HG02588 (cell line): ENCODE measurements around the gene PTRHD1.
"Not testable (repeated sequence)": the region's sequence is repeated elsewhere in the genome, so short reads cannot be mapped to it uniquely, and the experiment has no call there.

ENCODE experiments used
- ATAC-seq: cut with Tn5 transposase; IDR thresholded peaks from one replicate; pipeline ENCODE4 v1.9.1; 2021; ENCODE audit warnings: mild to moderate bottlenecking, moderate library complexity; ENCODE audit not compliant: unreplicated experiment

PTRHD1 gene, protein sequence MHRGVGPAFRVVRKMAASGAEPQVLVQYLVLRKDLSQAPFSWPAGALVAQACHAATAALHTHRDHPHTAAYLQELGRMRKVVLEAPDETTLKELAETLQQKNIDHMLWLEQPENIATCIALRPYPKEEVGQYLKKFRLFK

DNA sequence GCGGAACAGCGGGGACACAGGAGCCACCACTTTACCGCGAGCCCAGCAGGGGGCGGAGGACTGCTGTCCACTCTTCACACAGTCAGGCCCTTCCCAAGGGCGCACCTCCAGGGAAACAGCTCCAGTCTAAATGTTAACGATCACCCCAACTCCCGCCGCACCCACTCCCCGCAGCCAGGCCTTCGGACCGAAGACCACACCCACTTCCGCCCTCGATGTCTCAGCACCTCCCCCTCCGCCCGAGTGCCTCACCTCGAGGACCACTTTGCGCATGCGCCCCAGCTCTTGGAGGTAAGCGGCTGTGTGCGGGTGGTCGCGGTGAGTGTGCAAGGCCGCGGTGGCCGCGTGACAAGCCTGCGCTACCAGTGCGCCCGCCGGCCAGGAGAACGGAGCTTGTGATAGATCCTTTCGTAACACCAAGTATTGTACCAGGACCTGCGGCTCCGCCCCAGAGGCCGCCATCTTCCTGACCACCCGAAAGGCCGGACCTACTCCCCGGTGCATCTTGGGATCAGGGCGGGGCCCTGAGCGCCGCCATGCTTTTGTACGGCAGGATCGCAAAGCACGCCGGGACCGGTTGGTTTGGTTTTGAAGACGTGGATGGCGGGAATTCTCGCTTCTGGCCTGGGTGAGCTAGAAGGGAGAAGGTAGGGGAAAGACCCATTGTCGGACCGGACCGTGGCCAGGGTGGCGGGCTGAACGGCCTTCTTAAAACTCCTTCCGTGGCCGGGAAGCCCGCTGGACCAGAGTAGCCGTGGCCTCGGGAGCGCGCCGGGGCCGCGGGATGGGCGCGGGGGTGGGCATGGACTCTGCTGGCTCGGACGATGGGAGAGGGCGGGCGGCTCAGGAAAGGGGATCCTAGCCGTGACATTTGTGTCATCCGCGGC is at the start of gene PTRHD1, which contains the start of gene CENPO:
Gene PTRHD1 (minus strand): TSS at position 518 of the 887 bp plus-strand sequence. CDS start 14 bp downstream, at position 504.
Gene CENPO (plus strand): TSS at position 552 of the 887 bp plus-strand sequence. CDS start 495 bp downstream, outside the sequence.
- ATAC-seq: peak; percentile 95

DNA sequence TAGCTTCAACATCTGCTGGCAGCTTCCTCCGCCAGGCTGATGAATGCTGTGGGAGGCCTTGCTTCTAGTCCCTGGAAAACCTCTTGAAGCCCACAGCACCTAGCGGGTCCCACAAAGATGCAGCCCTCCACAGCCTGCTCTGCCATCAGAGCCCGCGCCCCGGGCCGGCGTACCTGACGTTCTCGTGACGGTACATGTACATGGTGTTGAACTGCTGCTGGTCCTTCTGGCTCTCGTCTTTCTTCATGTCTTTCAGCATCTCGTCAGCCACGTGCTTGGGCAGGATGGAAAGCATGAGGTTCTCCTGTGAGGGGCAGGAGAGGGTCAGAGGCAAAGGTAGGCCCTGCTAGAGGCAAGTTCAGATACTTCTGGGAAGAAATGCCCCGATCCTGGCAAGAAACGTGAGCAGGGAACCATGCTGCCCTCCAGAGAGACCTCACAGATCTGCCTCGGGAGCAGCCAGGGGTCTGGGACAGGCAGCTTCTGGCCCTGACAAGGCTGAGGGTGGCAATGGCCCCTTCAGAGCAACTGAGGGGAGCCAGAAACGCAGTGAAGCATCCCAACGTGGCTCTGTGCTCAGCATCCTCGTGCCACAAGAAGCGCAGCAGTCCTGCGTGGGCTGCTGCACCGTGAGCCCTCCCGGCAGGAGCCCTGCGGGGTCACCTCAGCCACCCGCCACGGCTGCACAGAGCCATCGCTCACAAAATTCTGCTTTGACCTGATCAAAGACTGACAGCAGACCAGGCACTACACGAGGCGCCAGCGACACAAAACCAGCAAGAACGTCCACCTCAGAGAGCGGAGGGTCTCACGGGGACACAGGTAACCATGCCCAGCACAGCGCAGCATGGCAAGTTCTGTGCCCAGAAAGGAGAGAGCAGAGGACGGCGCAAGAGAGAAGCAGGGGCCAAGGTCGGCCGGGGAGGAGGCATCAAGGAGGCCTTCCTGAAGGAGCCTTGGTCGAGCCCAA is 49.2 kb upstream of the PTRHD1 start:
- no peak for ATAC-seq

GRCh38 chr2:24840962-24841945 is 48.1 kb upstream of the PTRHD1 start:
- no peak for ATAC-seq

GRCh38 chr2:24840164-24840869 is 47.1 kb upstream of the PTRHD1 start:
- ATAC-seq: no peak

GRCh38 chr2:24839729-24840128 is 46.5 kb upstream of the PTRHD1 start:
- no peak for ATAC-seq

- no peak for ATAC-seq
Observed at GRCh38 chr2:24838541-24838940, 45.4 kb upstream of the PTRHD1 start.

DNA sequence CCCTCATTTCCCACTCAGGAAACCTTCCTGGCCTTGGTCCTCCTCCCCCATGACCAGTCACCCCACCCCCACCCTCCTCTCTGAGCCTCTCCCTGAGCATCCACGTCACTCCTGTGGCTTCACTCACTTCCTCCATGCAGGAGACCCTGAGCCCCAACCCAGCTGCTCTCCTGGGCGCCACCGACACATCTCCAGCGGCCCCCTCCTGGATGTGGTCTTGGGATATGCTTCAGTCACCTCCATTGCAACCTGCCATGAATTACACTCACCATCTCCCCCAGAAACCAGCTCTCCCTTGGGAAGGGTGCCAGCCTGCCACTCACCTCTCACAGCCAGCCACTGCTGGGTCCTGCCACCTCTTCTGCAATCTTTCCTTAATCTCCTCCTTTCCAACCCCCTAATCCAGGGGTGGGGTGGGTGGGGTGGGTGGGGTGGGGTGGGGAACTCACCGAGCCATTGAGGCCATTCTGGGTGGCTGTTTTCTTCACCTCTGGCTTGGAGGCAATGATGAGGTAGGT is 44.9 kb upstream of the PTRHD1 start:
- ATAC-seq: no peak

GRCh38 chr2:24836706-24837105 is 43.5 kb upstream of the PTRHD1 start:
- ATAC-seq: no peak

GRCh38 chr2:24836206-24836605 is 43.0 kb upstream of the PTRHD1 start:
- no peak for ATAC-seq

- ATAC-seq: not testable (repeated sequence)
Observed at GRCh38 chr2:24835411-24835810, 42.2 kb upstream of the PTRHD1 start.

DNA sequence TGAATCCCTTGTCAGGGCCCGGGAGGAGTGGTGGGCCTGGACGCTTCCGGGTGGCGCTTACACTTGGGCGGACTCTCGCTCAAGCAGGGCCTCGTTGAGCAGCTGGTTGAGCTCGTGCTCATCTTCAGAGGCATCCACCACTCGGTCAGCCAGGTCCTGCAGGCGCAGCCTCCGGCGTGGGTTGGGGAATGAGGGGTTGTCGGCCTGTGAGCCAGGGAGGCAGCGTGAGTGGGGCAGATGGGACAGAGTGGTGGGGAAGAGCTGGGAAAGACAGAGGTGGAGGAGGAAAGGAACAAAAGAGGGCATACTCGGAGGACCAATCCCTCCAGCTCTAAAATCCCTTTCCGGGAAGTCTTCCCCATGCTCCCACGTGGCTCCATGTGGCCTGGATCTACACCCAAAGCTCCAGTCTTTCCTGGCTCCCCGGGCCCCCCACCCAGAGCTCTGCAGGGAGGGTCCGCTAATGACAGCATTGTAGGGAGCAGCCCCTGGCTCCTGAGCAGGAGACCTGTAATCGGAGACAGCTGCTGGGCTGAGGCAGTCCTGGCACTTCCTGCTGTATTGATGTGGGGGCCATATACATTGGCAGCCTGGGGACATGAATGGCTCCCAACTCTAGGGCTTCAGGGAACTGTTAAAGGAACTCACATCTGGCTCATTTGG is 41.7 kb upstream of the PTRHD1 start:
- no peak for ATAC-seq

GRCh38 chr2:24833821-24834732 is 40.9 kb upstream of the PTRHD1 start:
- ATAC-seq: no peak

DNA sequence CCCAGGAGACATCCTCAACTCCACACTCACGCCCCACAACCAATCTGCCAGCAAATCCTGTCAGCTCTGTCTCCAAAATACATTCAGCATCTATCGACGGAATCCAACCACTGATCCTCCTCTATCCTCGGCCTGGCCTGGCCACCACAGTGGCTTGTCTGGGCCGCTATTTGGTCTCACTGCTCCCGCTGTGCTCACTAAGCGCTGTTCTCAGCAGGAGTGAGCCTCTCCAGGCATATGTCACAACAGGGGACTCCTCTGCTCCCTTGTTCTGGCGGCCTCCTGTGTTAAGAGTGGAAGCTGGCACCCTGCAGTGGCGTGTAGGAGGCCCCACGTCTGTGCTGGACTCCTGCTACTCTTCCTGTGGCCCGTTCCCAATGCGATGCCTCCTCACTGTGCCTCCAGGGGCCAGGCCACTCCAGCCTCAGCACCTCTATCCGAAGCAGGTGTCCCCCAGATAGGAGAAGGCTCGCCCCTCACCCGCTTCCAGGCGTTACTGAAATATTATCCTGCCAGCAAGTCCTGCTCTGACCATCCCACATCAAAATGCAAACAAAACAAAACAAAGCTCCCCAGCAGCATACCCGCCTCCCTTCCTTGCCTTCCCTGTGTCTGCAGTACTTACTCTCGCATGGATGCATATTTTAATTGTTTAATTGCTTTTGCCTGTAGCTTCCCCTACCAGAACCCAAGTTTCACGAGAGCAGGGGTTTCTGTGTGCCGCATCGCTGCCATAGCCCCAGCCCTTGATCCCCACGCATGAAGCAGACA is 39.9 kb upstream of the PTRHD1 start:
- ATAC-seq: no peak

GRCh38 chr2:24832521-24832920 is 39.3 kb upstream of the PTRHD1 start:
- ATAC-seq: no peak

DNA sequence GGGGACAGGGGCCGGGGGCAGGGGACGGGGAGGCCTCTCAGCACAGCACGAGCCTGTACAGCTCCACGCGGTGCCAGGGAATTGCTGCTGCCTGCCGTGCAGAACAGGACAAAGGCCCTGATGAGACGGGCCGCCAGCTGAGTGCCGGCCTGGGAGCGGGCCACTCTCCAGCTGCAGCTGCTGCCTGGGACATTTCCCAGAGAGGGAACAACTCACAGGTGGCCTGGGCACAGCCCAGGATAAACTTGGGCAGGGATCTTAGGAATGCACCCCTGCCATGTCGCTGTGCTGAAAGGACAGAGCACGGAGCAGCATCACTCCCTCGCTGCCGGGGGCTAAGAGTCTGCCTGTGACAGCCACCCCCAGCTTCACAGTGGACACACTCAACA is 38.9 kb upstream of the PTRHD1 start:
- no peak for ATAC-seq

GRCh38 chr2:24831221-24832072 is 38.3 kb upstream of the PTRHD1 start:
- ATAC-seq: no peak
